NCI-H524 treated with DMSO at 0.1 percent for 48 hours (cell line): ENCODE data around the gene CTCF.

ENCODE experiments used
- DNase-seq: peaks from one replicate; lab custom pipeline; 2025; lab: John Stamatoyannopoulos, UW

The CTCF gene

DNA sequence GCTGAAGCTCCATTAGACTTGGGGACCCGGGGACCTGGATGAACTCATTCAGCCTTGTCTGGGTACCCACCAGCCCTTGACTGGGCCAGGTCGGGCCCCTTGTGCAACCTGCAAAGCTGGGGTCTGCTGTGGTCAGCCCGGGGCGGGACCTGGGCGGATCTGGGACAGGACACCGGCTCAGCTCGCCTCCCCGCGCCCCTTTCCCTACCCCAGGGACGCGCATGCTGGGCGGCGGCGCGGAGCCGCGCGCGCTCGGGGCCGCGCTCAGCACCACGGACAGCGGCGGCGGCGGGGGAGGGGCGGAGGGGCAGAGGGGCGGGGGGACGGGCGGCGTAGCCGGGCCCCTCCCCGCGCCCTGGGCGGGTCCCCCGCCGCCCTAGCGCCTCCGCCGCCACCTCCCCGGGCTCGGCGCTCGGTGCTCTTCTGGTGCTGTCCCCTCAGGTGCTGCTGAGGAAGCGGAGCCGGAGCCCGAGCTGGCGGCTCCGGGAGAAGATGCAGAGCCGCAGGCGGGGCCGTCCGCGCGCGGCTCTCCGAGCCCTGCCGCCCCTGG lies 90.3 kb downstream of the CTCF start:
- no peak for DNase-seq

DNA sequence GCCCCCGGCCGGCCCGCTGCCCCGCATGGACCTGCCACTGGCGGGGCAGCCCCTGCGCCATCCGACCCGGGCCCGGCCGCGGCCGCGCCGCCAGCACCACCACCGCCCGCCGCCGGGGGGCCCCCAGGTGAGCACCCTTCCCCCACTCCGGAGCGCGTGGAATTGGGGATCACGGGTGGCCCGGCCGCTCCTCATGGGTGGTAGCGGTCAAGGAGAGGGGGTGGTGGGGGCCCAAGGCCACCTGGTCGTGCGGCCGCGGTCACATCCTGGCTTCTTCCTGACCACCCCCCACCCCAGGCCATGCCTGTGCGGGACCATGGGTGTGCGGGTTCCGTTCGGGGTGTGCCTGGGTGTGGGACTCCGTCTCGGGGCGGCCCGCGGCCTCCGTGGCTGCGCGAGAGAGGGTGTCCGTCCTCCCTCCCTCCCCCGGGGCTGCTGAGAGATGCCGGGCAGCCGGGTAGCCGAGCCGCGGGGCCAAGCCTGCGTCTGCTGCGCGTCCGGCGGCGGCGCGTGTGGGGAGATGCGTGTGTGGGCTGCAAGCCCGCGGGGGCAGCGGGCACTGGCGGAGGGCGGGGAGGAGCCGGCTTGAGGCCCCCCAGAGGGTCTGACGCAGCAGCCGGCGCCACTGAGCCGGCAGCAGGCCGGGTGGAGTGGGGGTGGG lies 90.9 kb downstream of the CTCF start:
- no peak for DNase-seq

DNA sequence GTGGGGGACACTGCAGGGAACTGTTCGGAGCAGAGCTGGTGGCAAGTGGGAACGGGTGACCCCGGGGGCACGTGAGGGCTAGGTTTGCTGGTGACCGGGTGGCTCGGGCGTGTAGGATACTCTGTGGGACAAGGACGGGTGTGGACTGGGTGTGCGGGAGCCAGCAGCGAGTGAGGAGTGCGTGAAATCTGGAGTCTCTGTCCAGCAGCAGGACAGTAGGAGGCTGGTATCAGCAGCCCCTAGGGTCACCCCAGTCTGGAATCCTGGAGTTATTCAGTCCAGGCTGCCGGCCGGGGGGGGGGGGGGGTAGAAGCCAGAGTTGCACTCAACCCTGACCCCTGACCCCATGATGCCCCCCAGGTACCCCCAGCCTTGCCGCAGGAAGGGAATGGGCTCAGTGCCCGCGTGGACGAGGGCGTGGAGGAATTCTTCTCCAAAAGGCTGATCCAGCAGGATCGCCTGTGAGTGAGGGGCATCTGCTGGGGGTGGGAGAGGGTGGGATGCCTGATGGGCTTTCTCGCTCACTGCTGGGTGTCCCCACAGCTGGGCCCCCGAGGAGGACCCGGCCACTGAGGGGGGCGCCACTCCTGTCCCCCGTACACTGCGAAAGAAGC lies 91.6 kb downstream of the CTCF start:
- DNase-seq = no peak

DNA sequence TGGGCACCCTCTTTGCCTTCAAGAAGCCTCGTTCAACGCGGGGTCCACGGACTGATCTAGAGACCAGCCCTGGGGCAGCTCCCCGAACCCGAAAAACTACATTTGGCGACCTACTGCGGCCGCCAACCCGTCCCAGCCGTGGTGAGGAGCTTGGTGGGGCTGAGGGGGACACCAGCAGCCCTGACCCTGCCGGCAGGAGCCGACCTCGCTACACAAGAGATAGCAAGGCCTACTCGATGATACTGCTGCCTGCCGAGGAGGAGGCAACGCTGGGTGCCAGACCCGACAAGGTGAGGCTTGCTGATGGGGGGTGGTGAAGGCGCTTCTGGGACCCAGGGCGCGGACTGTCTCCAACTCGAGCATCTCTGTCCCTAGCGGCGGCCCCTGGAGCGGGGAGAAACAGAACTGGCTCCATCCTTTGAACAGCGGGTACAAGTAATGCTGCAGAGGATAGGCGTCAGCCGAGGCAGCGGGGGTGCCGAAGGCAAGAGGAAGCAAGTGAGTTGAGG lies 92.1 kb downstream of the CTCF start:
- no peak for DNase-seq

DNA sequence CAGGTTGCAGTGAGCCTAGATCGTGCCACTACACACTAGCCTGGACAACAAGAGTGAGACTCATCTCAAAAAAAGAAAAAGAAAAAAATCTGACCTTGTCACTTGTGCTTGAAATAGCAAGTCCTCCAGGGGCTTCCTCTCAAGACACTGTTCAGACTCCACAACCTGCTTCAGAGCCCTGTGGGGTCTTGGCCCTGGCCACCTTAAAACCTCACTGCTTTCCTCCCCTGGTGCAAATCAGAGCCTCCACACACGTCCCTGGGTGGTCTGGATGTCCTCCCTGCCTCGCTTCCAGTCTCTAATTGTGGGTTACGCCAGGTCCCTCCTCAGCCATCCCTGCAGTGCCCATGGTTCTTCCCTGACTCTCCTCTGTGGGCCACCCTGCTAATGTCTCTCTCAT lies 93.0 kb downstream of the CTCF start:
- no peak for DNase-seq

DNA sequence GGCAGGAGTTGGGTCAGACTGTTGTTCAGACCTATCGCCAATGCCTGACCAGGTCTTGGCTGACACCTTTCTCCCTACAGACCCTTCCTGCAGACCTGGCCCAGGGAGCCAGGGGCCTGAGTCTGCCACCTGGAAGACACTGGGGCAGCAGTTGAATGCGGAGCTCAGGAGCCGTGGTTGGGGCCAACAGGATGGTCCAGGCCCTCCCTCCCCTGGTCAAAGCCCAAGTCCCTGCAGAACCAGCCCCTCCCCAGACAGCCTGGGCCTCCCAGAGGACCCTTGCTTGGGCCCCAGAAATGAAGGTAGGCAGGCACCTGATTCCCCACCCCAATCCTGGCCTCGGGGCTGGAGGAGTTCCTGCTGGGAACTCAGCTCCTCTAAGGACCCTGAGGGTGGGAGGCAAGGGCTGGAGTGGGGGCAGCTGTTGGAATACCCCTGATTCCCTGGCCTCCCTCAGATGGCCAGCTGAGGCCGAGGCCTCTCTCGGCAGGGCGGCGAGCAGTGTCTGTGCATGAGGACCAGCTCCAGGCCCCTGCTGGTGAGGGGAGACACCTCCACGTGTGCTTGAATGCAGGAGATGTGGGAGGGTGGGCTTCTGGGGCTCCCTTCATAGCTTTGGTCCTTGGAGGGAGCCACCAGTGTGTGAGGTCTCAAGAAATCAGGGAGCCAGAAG lies 94.2 kb downstream of the CTCF start:
- DNase-seq = no peak

DNA sequence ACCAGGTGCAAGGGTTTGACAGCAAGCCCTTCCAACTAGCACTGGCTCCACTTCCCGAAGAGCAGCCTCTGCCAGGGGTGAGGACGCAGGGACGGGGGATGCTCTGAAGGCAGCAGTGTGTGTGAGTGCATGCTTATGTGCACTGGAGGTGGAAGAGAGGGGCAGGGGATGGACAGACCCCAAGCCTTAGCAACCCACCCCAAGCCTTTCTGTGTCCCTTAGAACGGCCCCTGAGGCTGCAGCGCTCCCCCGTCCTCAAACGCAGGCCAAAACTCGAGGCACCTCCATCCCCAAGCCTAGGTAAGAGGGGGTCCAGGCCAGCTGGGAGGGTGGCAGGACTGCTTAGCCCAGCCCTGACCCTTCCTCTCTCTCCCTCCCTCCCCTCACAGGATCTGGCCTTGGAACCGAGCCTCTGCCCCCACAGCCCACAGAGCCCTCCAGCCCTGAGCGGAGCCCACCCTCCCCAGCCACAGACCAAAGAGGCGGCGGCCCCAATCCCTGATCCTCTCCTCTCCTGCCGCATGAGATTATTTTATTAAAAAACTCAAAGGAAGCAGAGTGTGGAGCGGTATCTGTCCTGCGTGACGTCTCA lies 94.8 kb downstream of the CTCF start:
- no peak for DNase-seq

DNA sequence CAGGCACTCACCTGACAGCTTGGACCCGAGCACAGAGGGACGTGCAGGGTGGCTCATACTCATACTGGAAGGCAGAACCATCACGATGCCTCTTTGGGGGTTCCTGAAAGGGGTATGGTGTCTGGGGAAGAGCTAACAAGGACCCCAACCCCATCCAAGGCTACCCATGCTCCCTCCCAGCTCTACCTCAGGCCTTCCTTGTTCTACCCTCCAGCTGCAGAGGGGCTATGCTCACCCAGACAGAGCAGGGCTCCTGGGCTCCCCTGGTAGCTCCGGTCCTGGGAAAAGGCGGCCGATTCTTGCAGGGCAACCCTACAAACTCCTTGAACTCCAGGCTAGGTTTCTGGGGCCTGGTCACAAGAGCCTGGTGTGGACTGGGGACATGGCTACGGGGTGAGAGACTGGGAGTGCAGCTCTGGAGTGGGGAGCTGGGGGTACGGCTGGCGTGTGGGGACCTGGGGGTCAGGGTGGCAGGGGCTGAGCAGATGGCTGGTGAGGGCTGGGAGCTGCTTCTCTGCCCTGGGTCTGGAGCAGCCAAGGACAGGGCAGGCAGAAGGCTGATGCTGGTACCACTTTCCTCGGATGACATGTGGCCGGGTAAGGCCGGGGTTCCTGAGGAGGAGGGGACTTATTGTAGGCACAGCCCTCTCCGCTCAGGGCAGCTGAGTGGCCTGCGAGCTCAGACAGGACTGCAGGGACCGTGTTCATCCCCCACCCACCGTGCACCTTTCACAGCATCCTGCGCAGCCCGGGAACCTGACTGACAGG lies 95.6 kb downstream of the CTCF start:
- no peak for DNase-seq

DNA sequence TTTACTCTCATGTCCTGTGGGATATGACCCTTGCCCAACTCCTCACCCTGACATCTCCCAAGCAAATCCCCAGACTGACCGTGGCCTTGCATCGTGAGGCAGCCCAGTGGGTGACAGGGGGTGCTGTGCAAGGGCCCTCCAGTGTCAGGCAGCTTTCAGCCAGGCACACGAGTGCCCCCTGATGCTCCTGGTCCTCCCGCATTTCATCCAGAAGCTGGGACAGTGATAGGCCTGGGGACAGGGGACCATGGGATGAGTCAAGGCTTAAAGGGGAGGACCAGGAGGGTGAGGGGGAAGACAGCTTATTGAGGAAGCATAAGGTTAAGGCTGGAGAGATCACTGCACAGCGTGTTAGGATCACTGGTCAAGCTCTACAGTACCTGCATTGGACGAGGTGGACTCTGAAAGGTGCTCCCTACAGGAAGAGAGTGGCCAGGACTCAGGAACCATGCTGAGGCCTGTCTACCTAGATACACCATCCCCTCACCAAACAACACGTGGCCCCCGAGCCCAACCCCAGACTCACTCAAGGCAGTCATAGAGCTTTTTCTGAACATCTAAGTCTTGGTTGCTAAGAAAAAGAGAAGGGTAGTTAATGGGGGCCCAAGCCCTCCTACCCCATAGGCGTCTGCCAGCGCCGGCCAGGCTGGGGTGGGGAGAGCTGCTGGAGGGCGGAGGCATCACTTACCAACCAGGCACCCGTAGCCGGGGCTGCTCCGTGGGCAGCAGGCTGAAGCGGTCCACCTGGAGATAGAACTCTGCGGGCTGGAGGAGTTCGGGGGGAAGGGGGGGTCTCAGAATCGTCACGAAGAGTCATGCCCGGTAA lies 96.7 kb downstream of the CTCF start:
- no peak for DNase-seq

DNA sequence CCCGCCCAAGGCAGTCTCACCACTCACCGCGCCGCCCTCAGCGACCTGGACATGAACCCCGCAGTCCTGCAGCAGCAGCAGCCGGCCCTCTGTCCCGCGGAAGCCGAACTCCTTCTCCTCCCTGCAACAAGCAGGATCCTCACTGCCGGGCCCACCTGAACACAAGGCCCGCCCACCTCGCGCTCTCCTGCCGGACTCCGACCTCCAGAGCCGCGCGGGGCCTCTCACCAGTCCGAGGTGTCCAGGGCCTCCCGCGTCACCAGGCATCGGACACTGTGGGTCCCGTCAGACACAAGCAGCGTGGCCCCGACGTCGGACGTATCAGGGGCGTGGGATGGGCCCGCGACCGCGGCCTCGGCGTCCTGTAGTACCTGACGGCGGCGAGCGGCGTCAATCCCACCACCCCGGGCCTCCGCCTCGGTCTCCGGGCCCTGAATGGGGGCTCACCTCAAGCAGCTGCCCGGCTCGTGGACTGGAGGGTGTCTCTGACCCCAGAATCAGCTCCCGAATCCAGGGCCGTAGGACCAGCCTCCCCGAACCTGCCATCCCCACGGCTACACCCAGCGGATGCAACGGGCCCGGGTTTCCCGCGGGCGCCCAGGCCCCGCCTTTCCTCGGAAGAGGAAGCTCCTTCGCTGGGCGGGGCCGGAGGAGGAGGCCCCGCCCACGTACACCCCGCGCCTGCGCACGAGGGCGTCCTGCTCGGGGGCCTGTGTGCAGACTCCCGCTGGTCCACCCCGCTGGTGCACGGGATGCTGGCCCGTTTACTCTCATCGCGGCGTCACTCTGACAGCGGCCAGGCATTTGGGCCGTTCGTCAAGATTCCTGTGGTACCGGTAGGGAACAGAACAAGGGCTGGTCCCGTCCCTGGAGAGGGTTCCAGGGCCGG lies 97.6 kb downstream of the CTCF start, which contains the start of gene ACD:
ACD (minus strand) TSS at position 586 of the 889 bp plus-strand sequence; CDS start at position 546, 40 bp downstream.
- no peak for DNase-seq

DNA sequence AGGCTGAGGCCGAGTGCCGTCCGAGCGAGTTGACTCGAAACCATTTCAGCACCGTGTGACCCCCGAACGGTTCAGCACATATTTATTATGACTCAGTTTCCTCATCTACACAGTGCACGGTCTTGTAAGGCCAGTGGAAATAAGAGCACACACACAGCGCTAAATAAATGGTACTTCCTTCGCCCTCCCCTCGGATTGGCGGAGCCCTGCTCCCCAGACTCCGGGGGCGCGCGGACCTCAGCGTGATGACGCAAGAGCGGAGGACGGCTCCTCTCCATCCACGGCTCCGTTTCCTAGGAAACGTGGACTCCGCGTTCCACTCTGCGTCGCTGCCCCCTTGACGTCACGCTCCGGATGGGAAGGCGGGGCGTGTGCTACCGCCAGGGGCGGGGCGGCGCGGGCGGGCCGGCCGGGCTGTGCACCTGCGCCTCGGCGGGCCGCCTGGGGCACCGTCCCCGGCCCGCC lies 98.3 kb downstream of the CTCF start, which contains the start of gene PARD6A:
PARD6A (plus strand) TSS at position 397 of the 465 bp plus-strand sequence. CDS start 79 bp downstream, outside the sequence.
- peak; percentile 79 for DNase-seq

DNA sequence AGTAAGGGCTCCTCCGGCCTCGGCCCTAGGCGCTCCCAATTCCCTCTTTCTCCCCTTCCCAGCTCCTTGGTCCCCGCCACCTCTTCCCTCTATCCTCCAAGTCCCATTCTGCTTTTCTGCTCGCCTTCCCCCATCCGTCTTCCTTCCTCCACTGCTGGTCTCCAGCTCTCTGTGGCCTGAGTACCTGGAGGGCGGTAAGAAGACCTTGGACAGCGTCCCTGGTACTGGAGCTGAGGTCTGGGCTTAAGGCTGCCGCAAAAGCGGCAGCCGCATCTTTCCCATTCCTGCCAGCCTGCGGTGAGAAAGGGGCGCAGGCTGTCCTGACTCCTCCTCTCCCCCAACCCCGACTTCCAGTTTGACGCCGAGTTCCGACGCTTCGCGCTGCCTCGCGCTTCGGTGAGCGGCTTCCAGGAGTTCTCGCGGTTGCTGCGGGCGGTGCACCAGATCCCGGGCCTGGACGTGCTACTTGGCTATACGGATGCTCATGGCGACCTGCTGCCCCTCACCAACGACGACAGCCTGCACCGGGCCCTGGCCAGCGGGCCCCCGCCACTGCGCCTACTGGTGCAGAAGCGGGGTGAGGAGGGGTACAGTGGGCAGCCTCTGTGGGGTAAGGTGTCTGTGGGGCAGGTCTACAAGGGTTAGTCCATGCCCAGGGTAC lies 98.9 kb downstream of the CTCF start:
- DNase-seq = no peak

DNA sequence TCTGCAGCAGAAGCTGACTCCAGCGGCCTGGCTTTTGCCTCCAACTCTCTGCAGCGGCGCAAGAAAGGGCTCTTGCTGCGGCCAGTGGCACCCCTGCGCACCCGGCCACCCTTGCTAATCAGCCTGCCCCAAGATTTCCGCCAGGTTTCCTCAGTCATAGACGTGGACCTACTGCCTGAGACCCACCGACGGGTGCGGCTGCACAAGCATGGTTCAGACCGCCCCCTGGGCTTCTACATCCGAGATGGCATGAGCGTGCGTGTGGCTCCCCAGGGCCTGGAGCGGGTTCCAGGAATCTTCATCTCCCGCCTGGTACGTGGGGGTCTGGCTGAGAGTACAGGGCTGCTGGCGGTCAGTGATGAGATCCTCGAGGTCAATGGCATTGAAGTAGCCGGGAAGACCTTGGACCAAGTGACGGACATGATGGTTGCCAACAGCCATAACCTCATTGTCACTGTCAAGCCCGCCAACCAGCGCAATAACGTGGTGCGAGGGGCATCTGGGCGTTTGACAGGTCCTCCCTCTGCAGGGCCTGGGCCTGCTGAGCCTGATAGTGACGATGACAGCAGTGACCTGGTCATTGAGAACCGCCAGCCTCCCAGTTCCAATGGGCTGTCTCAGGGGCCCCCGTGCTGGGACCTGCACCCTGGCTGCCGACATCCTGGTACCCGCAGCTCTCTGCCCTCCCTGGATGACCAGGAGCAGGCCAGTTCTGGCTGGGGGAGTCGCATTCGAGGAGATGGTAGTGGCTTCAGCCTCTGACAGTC lies 99.7 kb downstream of the CTCF start:
- no peak for DNase-seq

DNA sequence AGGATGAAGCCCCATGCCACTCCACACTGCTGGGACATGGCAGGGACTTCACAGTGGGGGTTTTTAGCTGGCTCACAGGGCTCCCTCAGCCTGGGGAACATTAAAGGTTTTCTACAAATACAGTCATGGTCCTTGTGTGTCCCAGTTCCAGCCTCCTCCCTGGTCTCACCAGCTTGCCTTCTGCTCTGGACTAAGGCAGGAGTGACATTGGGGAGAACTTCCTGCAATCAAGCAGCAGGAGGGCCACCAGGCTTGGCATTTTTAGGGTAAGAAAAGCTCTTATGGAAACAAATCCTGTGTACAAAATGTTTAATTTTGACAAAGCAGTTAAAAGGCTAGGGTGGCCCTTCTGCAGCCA lies 100.3 kb downstream of the CTCF start:
- DNase-seq = no peak

DNA sequence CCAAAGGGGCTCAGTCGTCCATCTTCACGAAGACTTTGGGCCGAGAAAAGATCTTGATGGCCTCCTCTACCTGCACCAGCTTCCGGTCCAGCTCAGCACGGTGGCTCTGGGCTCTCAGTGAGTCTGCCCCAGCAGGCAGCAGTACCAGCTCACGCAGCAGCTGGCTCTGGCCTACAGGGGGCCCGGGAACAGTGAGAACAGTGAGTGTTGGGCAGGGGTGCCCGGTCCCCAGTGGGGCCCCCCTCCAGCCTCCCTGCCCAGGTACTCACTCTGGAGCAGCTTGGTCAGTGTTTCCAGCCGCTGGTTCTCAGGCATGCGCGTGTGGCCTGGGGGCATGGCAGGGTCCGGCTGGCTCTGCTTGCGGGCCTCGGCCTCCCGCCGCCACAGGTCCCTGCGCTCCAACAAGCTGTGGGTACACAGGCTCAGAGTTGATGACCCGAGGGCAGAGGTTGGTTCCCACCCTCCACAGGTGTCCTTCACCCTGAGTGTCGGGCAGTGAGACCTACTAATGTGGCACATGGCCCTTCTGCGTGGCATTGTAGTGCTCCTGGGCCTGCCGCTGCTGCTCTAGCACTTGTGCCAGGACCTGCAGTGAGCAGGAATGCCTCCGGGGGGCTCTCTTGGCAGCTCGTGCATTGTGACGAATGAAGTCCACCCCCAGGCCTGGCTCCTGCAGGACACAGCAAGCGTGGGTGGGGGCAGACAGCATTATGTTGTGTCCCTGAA lies 101.0 kb downstream of the CTCF start:
- DNase-seq = no peak

DNA sequence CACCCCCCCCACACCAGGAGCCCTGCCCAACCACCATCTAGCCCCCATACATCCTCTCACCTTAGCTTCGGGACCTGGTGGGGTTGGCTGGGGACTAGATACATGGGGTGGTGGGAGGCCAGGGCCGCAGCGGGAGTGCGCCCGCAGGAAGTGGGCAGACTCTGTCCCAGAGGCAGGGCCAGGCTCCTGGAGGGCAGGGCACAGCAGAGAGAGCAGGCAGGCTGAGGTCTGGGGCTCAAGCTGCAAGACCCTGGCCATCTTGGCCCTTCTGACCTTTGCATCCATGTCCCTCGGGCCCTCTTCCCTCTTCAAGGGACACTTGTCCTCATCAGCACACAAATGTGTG lies 101.5 kb downstream of the CTCF start:
- DNase-seq = no peak

DNA sequence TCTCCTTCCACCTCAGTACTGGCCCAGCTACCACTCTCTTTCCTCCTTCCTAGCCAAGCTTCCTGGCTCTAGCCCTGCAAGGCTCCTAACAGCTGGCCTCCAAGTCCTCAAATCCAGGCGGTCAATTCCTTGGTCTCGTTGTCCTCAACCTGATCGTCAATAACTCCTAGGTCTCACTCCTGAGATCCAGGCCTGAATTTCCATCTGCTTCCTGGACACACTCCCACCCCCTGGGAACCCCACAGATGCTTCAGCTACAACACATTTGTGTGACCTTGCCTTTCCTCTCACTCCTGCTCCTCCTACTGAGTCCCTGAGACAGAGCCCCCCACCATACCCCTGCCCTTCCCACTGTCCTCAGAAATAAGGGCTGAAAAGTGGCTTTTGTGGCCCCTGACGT lies 101.9 kb downstream of the CTCF start:
- DNase-seq = no peak

DNA sequence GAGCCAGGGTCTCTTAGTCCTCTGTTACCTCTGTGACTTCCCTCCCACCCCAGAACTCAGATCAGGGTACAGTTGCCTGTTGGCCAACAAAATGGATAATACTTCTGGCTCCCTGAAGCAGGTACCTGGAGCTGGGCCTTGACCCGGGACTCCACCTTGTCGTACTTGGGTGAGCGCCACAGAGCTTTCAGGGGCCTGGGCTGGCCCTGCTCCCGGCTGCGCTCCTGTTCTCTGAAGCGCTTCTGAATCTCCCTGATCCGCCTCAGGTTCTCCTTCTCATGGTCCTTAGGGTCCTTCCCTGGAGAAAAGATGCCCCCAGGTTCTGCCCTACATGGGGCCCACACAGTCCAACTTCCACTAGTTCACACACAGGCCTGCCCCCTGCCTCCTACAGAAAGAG lies 102.5 kb downstream of the CTCF start:
- DNase-seq = no peak
